GM12878 (cell line): ENCODE data around the gene PTAFR. TPM values are rescaled to one million over a fixed set of nuclear protein-coding genes. Genes with fewer than 3 reads are reported as not detected.
A peak's percentile ranks its signal among the peaks of the same experiment; 100 is the strongest.

ENCODE experiments used
- ATF3 ChIP-seq: IDR thresholded peaks from 2 replicates; pipeline ENCODE4 v1.6.1; 2011; ENCODE audit warnings: low read depth, mild to moderate bottlenecking, low read length, moderate library complexity, borderline replicate concordance; ENCODE audit errors: extremely low read depth
- CEBPZ ChIP-seq: fragments of 150-350 bp; IDR thresholded peaks from 2 replicates; pipeline ENCODE4 v1.6.1; 2016; ENCODE audit warnings: low read depth, low read length
- CHD4 ChIP-seq: fragments of 200-600 bp; sonication (generic); IDR thresholded peaks from 2 replicates; pipeline ENCODE4 v1.6.1; 2016; ENCODE audit warnings: mild to moderate bottlenecking
- DPF2 ChIP-seq: fragments of 450-650 bp; IDR thresholded peaks from 2 replicates; pipeline ENCODE4 v1.6.1; 2017; ENCODE audit warnings: mild to moderate bottlenecking
- EZH2 ChIP-seq: IDR thresholded peaks from 2 replicates; pipeline ENCODE4 v1.6.1; 2012; ENCODE audit warnings: low read depth, mild to moderate bottlenecking, control low read depth, inconsistent platforms, low read length, borderline replicate concordance; ENCODE audit not compliant: control insufficient read depth
- FOS ChIP-seq: IDR thresholded peaks from 3 replicates; pipeline ENCODE4 v1.6.1; 2011; ENCODE audit warnings: borderline replicate concordance; ENCODE audit not compliant: insufficient read length; ENCODE audit errors: extremely low read depth
- FOXK2 ChIP-seq: fragments of 450-650 bp; IDR thresholded peaks from 2 replicates; pipeline ENCODE4 v1.6.1; 2017; ENCODE audit warnings: mild to moderate bottlenecking, moderate library complexity
- GABPA ChIP-seq: IDR thresholded peaks from 2 replicates; pipeline ENCODE4 v1.6.1; 2014; ENCODE audit warnings: antibody characterized with exemption, low read depth, mild to moderate bottlenecking, inconsistent platforms
- NKRF ChIP-seq: fragments of 450-650 bp; conservative IDR thresholded peaks from 2 replicates; pipeline ENCODE4 v1.6.1; 2017; ENCODE audit warnings: mild to moderate bottlenecking, moderate library complexity
- NRF1 ChIP-seq: conservative IDR thresholded peaks from 2 replicates; pipeline ENCODE4 v1.6.1; 2011; ENCODE audit warnings: mild to moderate bottlenecking, low read depth, low read length, improper control_type of control experiment
- PAX5 ChIP-seq: IDR thresholded peaks from 2 replicates; pipeline ENCODE4 v1.6.1; 2011; ENCODE audit warnings: low read depth, low read length, borderline replicate concordance
- PBX3 ChIP-seq: IDR thresholded peaks from 2 replicates; pipeline ENCODE4 v1.6.1; 2011; ENCODE audit warnings: mild to moderate bottlenecking, low read depth, low read length, moderate library complexity; ENCODE audit not compliant: insufficient replicate concordance
- POLR2A ChIP-seq: IDR thresholded peaks from 2 replicates; pipeline ENCODE4 v1.6.1; 2011; ENCODE audit warnings: low read depth, mild to moderate bottlenecking, low read length
- POU2F2 ChIP-seq: IDR thresholded peaks from 3 replicates; pipeline ENCODE4 v1.6.1; 2011; ENCODE audit warnings: low read depth, mild to moderate bottlenecking, low read length, borderline replicate concordance
- SIX5 ChIP-seq: IDR thresholded peaks from 2 replicates; pipeline ENCODE4 v1.6.1; 2011; ENCODE audit warnings: mild to moderate bottlenecking, low read depth, low read length, moderate library complexity; ENCODE audit not compliant: severe bottlenecking
- SP1 ChIP-seq: IDR thresholded peaks from one replicate; pipeline ENCODE4 v1.6.1; 2011; ENCODE audit warnings: low read depth, low read length
- SREBF1 ChIP-seq: IDR thresholded peaks from 2 replicates; pipeline ENCODE4 v1.6.1; 2012; ENCODE audit warnings: mild to moderate bottlenecking, low read length
- SREBF2 ChIP-seq: IDR thresholded peaks from 2 replicates; pipeline ENCODE4 v1.6.1; 2012; ENCODE audit warnings: mild to moderate bottlenecking, low read length
- TCF12 ChIP-seq: IDR thresholded peaks from 2 replicates; pipeline ENCODE4 v1.6.1; 2011; ENCODE audit warnings: low read depth, mild to moderate bottlenecking, low read length
- ZNF217 ChIP-seq: fragments of 450-650 bp; IDR thresholded peaks from 2 replicates; pipeline ENCODE4 v1.6.1; 2017; ENCODE audit warnings: antibody characterized with exemption, mild to moderate bottlenecking
- ZNF274 ChIP-seq: IDR thresholded peaks from one replicate; pipeline ENCODE4 v1.8.0; 2011; ENCODE audit not compliant: insufficient read length, insufficient read depth
- ZNF384 ChIP-seq: IDR thresholded peaks from 2 replicates; pipeline ENCODE4 v1.6.1; 2012; ENCODE audit warnings: low read depth, mild to moderate bottlenecking, low read length, improper control_type of control experiment, borderline replicate concordance
- ZSCAN29 ChIP-seq: fragments of 450-650 bp; IDR thresholded peaks from 2 replicates; pipeline ENCODE4 v1.6.1; 2017; ENCODE audit warnings: mild to moderate bottlenecking, moderate library complexity
- ZZZ3 ChIP-seq: IDR thresholded peaks from 2 replicates; pipeline ENCODE4 v1.6.1; 2011; ENCODE audit warnings: low read depth; ENCODE audit not compliant: control insufficient read depth, insufficient read length
- polyA plus RNA-seq, 11 experiments: library from polyadenylated mRNA; depleted of rRNA in 4 of 11; unstranded in 6 of 11; stranded (reverse) in 5 of 11; fragments of >200 nt; fragmentation: Nextera tagmentation in 4 of 11; fragmentation: Illumina TruSeq in 1 of 11; extraction: Ambion mirVana in 4 of 11; extraction: Trizol in 1 of 11; gene quantifications; 1 replicate in 1 of 11; 2 replicates in 10 of 11; pipeline versions ENCODE4 v1.2.1 to v1.2.3, GENCODE V29; 2011 to 2016; ENCODE audit warnings: inconsistent platforms in 2 of 11, missing spikeins in 2 of 11, low read depth in 1 of 11
- total RNA-seq, 4 experiments: library from RNA; depleted of rRNA in 3 of 4; stranded (reverse); fragments of >200 nt in 3 of 4; fragmentation: Illumina TruSeq in 1 of 4; extraction: Trizol in 1 of 4; gene quantifications; 2 replicates each; pipeline versions ENCODE4 v1.2.1 to v1.2.3, GENCODE V29; 2013 to 2021

Gene PTAFR
- total and polyA plus RNA-seq, 10 of the 15 experiments (the other 5 are each of a cell fraction or from before 2014, with no cell fraction given): 17.5 to 251 (median 27.7) TPM

- TF ChIP-seq GABPA: no peak; the same call in 1 of the 2 replicates
- no peak for TF ChIP-seq NRF1
- TF ChIP-seq EZH2: no peak
- peak; percentile 61 for TF ChIP-seq PBX3
- no peak for TF ChIP-seq FOS
- TF ChIP-seq ZNF274: no peak
- TF ChIP-seq ZSCAN29: no peak
- peak; percentile 82 for TF ChIP-seq TCF12
- TF ChIP-seq SREBF2: no peak; the same call in 1 of the 2 replicates
- peak; percentile 76 for TF ChIP-seq SP1
- no peak for TF ChIP-seq SIX5
- no peak for TF ChIP-seq ZZZ3
- TF ChIP-seq ZNF384: peak; percentile 90
- TF ChIP-seq CEBPZ: no peak
- no peak for TF ChIP-seq SREBF1
- no peak for TF ChIP-seq FOXK2
- TF ChIP-seq POU2F2: peak; percentile 65; the same call in 1 of the 3 replicates
- peak; percentile 96 for TF ChIP-seq DPF2
- peak; percentile 57 for TF ChIP-seq NKRF
- no peak for TF ChIP-seq CHD4
- no peak for TF ChIP-seq ATF3
- 0 out of 2 replicates have a peak, but pooled peaks have one; percentile 21 for TF ChIP-seq POLR2A
- TF ChIP-seq PAX5: peak; percentile 95; the same call in 1 of the 2 replicates
- peak; percentile 83; the same call in 1 of the 2 replicates for TF ChIP-seq ZNF217
Observed at GRCh38 chr1:28172713-28173150, 3.8 kb downstream of the PTAFR start (continued).
